WTC11 (cell line): ENCODE data around the gene USP16. TPM values are rescaled to one million over a fixed set of nuclear protein-coding genes. Genes with fewer than 3 reads are reported as not detected.

Source experiments
- ATAC-seq: fragments of 200-7000 bp; cut with Tn5 transposase; 2 replicates; pipeline ENCODE4 v1.10.0; 2021; ENCODE audit warnings: mild to moderate bottlenecking, moderate library complexity
- CTCF ChIA-PET: fragments of 300-600 bp; sonication (Branson Sonifier 250); formaldehyde crosslinking; loops from one replicate; lab custom pipeline; 2021; ENCODE audit warnings: antibody characterized with exemption; lab: Charles Lee
- POLR2A ChIA-PET: fragments of 350-600 bp; sonication (Branson Sonifier 250); formaldehyde crosslinking; loops from one replicate; lab custom pipeline; 2021; ENCODE audit warnings: antibody characterized with exemption; lab: Charles Lee
- DNase-seq: peaks from one replicate; pipeline ENCODE4 v3.0.0; 2021; ENCODE audit warnings: low spot score
- H3K27ac Mint-ChIP-seq: 2 replicates; pipeline ENCODE4 v1.8.0; 2021; ENCODE audit warnings: mixed read lengths
- H3K27me3 Mint-ChIP-seq: 2 replicates; pipeline ENCODE4 v1.8.0; 2021; ENCODE audit warnings: low read depth, mild to moderate bottlenecking, moderate library complexity, mixed read lengths
- H3K36me3 Mint-ChIP-seq: 2 replicates; pipeline ENCODE4 v1.8.0; 2021; ENCODE audit warnings: mixed read lengths
- H3K4me1 Mint-ChIP-seq: 2 replicates; pipeline ENCODE4 v1.8.0; 2022; ENCODE audit warnings: mixed read lengths
- H3K4me3 Mint-ChIP-seq: 2 replicates; pipeline ENCODE4 v1.8.0; 2021; ENCODE audit warnings: mild to moderate bottlenecking, moderate library complexity, mixed read lengths
- H3K9me3 Mint-ChIP-seq: 2 replicates; pipeline ENCODE4 v1.8.0; 2021; ENCODE audit warnings: mixed read lengths
- FOXP1 ChIP-seq: sonication (generic); formaldehyde crosslinking; IDR thresholded peaks from 2 replicates; pipeline ENCODE4 v1.8.0; 2022; ENCODE audit warnings: missing genetic modification reagents, mild to moderate bottlenecking, moderate library complexity, borderline replicate concordance
- IRF2 ChIP-seq: sonication (generic); formaldehyde crosslinking; IDR thresholded peaks from 2 replicates; pipeline ENCODE4 v1.8.0; 2022; ENCODE audit warnings: low read depth, missing genetic modification reagents, borderline replicate concordance
- NFYB ChIP-seq: sonication (generic); formaldehyde crosslinking; conservative IDR thresholded peaks from 2 replicates; pipeline ENCODE4 v1.8.0; 2022; ENCODE audit warnings: low read depth, missing genetic modification reagents
- NR3C1 ChIP-seq: sonication (generic); formaldehyde crosslinking; conservative IDR thresholded peaks from 2 replicates; pipeline ENCODE4 v1.8.1; 2023; ENCODE audit warnings: low read depth, mild to moderate bottlenecking, missing genetic modification reagents
- RORB ChIP-seq: fragments of 250-450 bp; sonication (Bioruptor Pico); IDR thresholded peaks from 2 replicates; pipeline ENCODE4 v1.9.0; 2021; ENCODE audit warnings: mild to moderate bottlenecking
- TEAD1 ChIP-seq: sonication (generic); formaldehyde crosslinking; IDR thresholded peaks from 2 replicates; pipeline ENCODE4 v1.8.0; 2022; ENCODE audit warnings: mild to moderate bottlenecking, missing genetic modification reagents
- TP53 ChIP-seq: sonication (generic); formaldehyde crosslinking; IDR thresholded peaks from 2 replicates; pipeline ENCODE4 v1.8.1; 2023; ENCODE audit warnings: mild to moderate bottlenecking, missing genetic modification reagents
- ZNF423 ChIP-seq: fragments of 250-450 bp; sonication (Bioruptor Pico); IDR thresholded peaks from 2 replicates; pipeline ENCODE4 v2.1.2; 2022; ENCODE audit warnings: mild to moderate bottlenecking, moderate library complexity
- total RNA-seq: library from RNA; stranded (reverse); gene quantifications from 3 replicates; pipeline ENCODE4 v1.2.3, GENCODE V29; 2021
- TF ChIP-seq, protein P1 (sequence below): sonication (generic); formaldehyde crosslinking; IDR thresholded peaks from 2 replicates; pipeline ENCODE4 v1.8.0; 2023; ENCODE audit warnings: mild to moderate bottlenecking, missing genetic modification reagents
- TF ChIP-seq, protein P2 (sequence below): sonication (generic); formaldehyde crosslinking; IDR thresholded peaks from 2 replicates; pipeline ENCODE4 v1.8.1; 2022; ENCODE audit warnings: low read depth, mild to moderate bottlenecking, moderate library complexity, missing genetic modification reagents, borderline replicate concordance
- TF ChIP-seq, protein P3 (sequence below): fragments of 200-600 bp; IDR thresholded peaks from 2 replicates; pipeline ENCODE4 v1.8.0; 2022; ENCODE audit warnings: antibody characterized with exemption
- TF ChIP-seq, protein P4 (sequence below): sonication (generic); formaldehyde crosslinking; IDR thresholded peaks from 2 replicates; pipeline ENCODE4 v1.8.1; 2022; ENCODE audit warnings: low read depth, missing genetic modification reagents, borderline replicate concordance
- TF ChIP-seq, protein P5 (sequence below): sonication (generic); formaldehyde crosslinking; IDR thresholded peaks from 2 replicates; pipeline ENCODE4 v1.8.1; 2022; ENCODE audit warnings: mild to moderate bottlenecking, missing genetic modification reagents, moderate library complexity, borderline replicate concordance
- TF ChIP-seq, protein P6 (sequence below): fragments of 250-450 bp; sonication (Bioruptor Pico); IDR thresholded peaks from 2 replicates; pipeline ENCODE4 v1.9.0; 2021; ENCODE audit warnings: mild to moderate bottlenecking, borderline replicate concordance
- TF ChIP-seq, protein P7 (sequence below): fragments of 250-450 bp; sonication (Bioruptor Pico); IDR thresholded peaks from 2 replicates; pipeline ENCODE4 v1.9.0; 2021; ENCODE audit warnings: mild to moderate bottlenecking

Gene USP16
- total RNA-seq, 1 experiment from 2014 or later: 20.8 TPM

DNA sequence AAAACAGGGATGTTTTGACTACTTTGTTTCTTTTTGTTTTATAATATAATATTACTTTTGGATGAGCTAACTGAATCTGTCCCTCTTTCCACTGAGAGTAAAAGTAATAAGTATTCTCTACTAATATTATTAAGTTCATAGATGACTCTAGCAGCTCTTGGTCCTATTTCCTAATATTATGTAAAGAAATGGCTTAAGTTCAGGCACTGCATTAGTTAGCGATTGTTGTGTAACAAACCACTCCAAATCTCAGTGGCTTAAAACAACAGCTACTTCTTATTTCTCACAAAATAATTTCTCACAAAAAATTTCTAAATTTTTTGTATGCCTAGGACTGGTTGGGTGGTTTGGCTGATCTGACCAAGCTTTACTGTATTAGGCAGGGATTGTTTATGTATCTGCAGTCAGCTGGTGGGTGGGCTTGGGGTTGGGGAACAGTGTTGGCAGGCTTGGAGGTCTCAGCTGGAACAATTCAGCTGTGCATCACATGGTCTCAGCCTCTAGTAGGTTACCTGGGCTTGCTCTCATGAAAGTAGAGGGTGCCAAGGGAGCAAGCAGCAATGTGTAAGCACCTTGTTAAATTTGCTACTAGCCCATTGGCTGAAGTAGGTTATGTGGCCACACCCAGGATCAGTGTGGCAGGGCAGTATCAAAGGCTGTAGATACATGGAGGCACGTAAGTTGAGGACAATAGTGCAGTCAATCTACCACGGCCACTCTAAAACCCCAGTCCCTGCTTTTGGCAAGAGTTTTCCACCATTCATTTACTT lies 57.8 kb downstream of the USP16 start (continued):
- TF ChIP-seq, protein P1, sequence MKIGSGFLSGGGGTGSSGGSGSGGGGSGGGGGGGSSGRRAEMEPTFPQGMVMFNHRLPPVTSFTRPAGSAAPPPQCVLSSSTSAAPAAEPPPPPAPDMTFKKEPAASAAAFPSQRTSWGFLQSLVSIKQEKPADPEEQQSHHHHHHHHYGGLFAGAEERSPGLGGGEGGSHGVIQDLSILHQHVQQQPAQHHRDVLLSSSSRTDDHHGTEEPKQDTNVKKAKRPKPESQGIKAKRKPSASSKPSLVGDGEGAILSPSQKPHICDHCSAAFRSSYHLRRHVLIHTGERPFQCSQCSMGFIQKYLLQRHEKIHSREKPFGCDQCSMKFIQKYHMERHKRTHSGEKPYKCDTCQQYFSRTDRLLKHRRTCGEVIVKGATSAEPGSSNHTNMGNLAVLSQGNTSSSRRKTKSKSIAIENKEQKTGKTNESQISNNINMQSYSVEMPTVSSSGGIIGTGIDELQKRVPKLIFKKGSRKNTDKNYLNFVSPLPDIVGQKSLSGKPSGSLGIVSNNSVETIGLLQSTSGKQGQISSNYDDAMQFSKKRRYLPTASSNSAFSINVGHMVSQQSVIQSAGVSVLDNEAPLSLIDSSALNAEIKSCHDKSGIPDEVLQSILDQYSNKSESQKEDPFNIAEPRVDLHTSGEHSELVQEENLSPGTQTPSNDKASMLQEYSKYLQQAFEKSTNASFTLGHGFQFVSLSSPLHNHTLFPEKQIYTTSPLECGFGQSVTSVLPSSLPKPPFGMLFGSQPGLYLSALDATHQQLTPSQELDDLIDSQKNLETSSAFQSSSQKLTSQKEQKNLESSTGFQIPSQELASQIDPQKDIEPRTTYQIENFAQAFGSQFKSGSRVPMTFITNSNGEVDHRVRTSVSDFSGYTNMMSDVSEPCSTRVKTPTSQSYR (CRISPR knock-in tag): no peak
- TF ChIP-seq, protein P2, sequence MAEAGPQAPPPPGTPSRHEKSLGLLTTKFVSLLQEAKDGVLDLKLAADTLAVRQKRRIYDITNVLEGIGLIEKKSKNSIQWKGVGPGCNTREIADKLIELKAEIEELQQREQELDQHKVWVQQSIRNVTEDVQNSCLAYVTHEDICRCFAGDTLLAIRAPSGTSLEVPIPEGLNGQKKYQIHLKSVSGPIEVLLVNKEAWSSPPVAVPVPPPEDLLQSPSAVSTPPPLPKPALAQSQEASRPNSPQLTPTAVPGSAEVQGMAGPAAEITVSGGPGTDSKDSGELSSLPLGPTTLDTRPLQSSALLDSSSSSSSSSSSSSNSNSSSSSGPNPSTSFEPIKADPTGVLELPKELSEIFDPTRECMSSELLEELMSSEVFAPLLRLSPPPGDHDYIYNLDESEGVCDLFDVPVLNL (CRISPR knock-in tag): no peak
- TF ChIP-seq, protein P3, sequence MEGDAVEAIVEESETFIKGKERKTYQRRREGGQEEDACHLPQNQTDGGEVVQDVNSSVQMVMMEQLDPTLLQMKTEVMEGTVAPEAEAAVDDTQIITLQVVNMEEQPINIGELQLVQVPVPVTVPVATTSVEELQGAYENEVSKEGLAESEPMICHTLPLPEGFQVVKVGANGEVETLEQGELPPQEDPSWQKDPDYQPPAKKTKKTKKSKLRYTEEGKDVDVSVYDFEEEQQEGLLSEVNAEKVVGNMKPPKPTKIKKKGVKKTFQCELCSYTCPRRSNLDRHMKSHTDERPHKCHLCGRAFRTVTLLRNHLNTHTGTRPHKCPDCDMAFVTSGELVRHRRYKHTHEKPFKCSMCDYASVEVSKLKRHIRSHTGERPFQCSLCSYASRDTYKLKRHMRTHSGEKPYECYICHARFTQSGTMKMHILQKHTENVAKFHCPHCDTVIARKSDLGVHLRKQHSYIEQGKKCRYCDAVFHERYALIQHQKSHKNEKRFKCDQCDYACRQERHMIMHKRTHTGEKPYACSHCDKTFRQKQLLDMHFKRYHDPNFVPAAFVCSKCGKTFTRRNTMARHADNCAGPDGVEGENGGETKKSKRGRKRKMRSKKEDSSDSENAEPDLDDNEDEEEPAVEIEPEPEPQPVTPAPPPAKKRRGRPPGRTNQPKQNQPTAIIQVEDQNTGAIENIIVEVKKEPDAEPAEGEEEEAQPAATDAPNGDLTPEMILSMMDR: no peak
- no peak for TF ChIP-seq FOXP1 (CRISPR knock-in tag)

DNA sequence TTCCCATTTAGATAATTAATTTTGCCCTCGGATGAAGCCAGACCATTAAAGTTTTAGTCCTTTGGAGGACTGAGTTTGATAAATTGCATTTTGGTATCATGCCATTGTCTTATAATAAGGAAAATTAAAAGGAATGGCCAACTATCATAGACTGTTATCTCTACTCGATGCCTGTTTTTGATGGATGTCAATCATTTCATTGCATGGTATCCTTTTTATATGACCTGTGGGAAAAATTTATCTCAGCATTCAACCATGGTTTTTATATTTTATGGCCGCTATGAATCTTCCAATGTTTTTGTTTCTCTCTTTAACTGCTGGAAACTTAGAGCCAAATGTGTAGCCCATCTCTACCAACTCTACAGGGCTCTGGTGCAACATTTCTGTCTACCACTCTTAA lies 58.8 kb downstream of the USP16 start:
- CTCF ChIA-PET: no interaction called here
- TF ChIP-seq NR3C1: no peak
- TF ChIP-seq TP53: no peak
- H3K27me3 Mint-ChIP-seq: peaks cover 27% of the 10 kb centered on the region
- no peaks in the 10 kb centered on the region for H3K9me3 Mint-ChIP-seq
- H3K4me3 Mint-ChIP-seq: no peak overlapping the region
- peaks cover 6% of the 10 kb centered on the region for H3K4me1 Mint-ChIP-seq
- no peaks in the 10 kb centered on the region for H3K36me3 Mint-ChIP-seq
- DNase-seq (no peak), ATAC-seq (no peak)
- POLR2A ChIA-PET: no interaction called here
- no peak overlapping the region for H3K27ac Mint-ChIP-seq

DNA sequence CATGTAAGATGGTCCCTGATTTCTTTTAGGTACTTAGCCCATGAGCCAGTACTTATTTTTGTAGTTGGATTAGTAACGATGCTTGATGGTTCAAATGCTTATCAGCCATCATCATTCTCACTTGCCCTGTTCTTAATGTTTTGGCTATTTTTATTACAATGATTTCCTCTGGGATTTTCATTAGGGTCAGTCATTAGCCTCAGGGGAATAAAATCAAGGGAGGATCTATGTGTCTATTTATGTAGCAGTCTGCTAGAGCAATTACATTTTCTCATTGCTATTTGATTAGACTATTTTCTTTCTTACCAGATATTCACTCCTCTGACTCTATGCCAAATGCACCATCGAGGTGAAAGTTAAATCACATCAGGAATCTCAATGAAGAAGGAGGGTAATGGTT lies 59.9 kb downstream of the USP16 start:
- POLR2A ChIA-PET: no interaction called here
- CTCF ChIA-PET: no interaction called here
- TF ChIP-seq IRF2 (CRISPR knock-in tag) (no peak), ZNF423 (CRISPR knock-in tag) (no peak), TEAD1 (CRISPR knock-in tag) (no peak), RORB (no peak), NFYB (CRISPR knock-in tag) (no peak)
- TF ChIP-seq, protein P4, sequence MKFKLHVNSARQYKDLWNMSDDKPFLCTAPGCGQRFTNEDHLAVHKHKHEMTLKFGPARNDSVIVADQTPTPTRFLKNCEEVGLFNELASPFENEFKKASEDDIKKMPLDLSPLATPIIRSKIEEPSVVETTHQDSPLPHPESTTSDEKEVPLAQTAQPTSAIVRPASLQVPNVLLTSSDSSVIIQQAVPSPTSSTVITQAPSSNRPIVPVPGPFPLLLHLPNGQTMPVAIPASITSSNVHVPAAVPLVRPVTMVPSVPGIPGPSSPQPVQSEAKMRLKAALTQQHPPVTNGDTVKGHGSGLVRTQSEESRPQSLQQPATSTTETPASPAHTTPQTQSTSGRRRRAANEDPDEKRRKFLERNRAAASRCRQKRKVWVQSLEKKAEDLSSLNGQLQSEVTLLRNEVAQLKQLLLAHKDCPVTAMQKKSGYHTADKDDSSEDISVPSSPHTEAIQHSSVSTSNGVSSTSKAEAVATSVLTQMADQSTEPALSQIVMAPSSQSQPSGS (CRISPR knock-in tag): no peak
- TF ChIP-seq, protein P5, sequence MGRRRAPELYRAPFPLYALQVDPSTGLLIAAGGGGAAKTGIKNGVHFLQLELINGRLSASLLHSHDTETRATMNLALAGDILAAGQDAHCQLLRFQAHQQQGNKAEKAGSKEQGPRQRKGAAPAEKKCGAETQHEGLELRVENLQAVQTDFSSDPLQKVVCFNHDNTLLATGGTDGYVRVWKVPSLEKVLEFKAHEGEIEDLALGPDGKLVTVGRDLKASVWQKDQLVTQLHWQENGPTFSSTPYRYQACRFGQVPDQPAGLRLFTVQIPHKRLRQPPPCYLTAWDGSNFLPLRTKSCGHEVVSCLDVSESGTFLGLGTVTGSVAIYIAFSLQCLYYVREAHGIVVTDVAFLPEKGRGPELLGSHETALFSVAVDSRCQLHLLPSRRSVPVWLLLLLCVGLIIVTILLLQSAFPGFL: no peak
- TF ChIP-seq, protein P6, sequence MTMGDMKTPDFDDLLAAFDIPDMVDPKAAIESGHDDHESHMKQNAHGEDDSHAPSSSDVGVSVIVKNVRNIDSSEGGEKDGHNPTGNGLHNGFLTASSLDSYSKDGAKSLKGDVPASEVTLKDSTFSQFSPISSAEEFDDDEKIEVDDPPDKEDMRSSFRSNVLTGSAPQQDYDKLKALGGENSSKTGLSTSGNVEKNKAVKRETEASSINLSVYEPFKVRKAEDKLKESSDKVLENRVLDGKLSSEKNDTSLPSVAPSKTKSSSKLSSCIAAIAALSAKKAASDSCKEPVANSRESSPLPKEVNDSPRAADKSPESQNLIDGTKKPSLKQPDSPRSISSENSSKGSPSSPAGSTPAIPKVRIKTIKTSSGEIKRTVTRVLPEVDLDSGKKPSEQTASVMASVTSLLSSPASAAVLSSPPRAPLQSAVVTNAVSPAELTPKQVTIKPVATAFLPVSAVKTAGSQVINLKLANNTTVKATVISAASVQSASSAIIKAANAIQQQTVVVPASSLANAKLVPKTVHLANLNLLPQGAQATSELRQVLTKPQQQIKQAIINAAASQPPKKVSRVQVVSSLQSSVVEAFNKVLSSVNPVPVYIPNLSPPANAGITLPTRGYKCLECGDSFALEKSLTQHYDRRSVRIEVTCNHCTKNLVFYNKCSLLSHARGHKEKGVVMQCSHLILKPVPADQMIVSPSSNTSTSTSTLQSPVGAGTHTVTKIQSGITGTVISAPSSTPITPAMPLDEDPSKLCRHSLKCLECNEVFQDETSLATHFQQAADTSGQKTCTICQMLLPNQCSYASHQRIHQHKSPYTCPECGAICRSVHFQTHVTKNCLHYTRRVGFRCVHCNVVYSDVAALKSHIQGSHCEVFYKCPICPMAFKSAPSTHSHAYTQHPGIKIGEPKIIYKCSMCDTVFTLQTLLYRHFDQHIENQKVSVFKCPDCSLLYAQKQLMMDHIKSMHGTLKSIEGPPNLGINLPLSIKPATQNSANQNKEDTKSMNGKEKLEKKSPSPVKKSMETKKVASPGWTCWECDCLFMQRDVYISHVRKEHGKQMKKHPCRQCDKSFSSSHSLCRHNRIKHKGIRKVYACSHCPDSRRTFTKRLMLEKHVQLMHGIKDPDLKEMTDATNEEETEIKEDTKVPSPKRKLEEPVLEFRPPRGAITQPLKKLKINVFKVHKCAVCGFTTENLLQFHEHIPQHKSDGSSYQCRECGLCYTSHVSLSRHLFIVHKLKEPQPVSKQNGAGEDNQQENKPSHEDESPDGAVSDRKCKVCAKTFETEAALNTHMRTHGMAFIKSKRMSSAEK: no peak
- TF ChIP-seq, protein P7, sequence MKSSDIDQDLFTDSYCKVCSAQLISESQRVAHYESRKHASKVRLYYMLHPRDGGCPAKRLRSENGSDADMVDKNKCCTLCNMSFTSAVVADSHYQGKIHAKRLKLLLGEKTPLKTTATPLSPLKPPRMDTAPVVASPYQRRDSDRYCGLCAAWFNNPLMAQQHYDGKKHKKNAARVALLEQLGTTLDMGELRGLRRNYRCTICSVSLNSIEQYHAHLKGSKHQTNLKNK (CRISPR knock-in tag): no peak

More for the DNA sequence above, 59.9 kb downstream of the USP16 start:
- H3K9me3 Mint-ChIP-seq: no peaks in the 10 kb centered on the region
- no peak overlapping the region for H3K27ac Mint-ChIP-seq
- H3K4me3 Mint-ChIP-seq: no peak overlapping the region
- peaks cover 6% of the 10 kb centered on the region for H3K4me1 Mint-ChIP-seq
- no peaks in the 10 kb centered on the region for H3K36me3 Mint-ChIP-seq
- H3K27me3 Mint-ChIP-seq: peaks cover 23% of the 10 kb centered on the region
- DNase-seq (no peak), ATAC-seq (no peak)
